HG03342 (cell line): ENCODE data around the gene FAHD2A.
"Not testable (repeated sequence)": the region's sequence is repeated elsewhere in the genome, so short reads cannot be mapped to it uniquely, and the experiment has no call there.

ENCODE experiments used
- ATAC-seq: cut with Tn5 transposase; IDR thresholded peaks from one replicate; pipeline ENCODE4 v1.9.1; 2021; ENCODE audit warnings: mild to moderate bottlenecking, moderate library complexity; ENCODE audit not compliant: unreplicated experiment

Gene FAHD2A

DNA sequence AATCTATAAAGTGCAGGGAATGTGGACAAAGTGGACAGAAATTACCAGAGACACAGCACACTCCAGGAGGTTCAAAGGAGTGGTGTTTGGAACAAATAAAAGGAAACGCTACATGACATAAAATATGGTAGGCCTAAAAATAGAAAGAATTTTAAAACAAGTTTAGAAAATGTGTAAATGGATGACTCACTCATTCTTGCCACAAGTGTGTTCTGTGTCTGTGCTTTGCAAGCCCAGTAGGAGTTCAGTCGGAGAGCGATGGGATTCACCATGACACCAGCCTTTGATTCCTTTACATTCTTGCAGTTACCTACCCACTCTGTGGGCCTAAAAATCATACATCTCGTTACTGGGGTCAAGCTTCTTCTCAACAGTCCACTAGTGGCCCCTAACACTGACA is 30.9 kb downstream of the FAHD2A start:
- not testable (repeated sequence) for ATAC-seq

DNA sequence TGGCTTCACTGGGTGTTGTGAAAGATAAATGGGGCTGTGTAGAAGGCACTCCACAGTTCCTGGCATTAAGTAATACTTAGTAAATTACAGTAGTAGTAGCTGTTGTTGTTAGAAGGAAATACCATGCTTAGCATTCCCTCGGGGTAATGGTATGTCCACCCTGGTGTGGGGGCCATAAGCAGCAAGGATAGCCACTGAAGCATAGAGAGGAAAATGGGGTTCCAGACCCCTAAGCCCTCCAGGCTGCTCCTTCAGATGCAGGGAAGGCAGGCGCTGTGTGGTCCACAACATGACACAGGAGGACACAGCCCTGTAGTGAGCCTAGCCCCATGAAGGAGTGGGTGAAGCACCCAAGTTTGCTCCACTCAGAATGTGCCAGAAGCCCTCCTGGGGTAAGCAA is 31.5 kb downstream of the FAHD2A start:
- ATAC-seq: not testable (repeated sequence)

DNA sequence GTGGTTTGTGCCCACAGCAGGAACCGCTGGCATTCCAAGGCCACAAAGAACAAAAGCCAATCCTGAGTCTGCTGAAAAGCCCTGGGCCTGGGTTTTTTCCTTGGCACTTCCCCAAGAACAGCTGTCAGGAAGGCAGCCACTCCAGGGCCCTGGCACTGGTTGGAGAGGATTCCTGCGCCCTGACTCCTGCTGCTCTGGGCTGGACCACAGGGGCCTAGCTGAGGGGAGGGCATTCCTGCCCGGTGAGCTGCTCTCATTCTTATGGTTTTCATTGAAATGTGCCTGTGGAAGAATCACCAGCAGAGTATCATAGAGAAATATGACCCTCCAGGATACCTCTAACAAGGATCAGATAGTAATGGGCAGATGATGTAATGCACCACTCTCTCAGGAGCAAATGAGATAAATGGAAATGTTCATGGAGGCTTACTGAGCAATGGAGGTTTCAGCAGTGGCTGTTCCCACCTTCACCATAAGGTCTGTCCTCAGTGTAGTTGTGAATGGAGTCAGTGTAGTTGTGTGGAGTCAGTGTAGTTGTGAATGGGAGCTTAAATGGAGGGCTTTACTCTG is 32.1 kb downstream of the FAHD2A start:
- not testable (repeated sequence) for ATAC-seq

DNA sequence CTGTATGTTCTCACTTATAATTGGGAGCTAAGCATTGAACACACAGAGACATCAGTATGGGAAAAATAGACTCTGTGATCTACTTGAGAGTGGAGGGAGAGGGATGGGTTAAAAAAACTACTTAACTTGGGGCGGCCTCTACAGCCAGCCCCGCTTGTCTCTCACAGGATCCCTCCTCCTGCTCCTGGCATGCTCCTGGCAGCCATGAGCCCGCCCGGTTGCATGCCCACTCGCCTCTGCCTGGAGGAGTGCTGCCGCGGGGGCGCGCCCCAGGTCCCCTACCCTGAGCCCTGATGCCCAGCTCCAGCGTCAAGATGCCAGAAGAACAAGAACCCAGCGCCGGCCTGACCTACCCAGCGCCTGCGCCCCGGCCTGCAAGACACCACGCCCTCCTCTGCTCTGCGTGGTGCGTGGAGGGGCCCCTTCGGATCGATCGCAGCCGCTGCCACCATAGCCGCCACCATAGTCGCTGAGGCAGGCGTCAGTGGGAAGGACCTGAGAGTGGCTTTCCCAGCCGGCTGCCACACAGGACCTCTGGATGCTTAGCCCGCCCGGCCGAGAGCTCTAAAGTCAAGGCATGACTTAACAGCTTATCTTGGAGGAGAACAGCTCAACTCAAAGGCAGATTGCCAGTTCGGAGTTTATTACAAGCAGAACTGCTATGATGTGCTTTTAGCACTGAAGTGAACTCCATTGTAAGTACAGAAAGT is 32.8 kb downstream of the FAHD2A start:
- ATAC-seq: not testable (repeated sequence)

DNA sequence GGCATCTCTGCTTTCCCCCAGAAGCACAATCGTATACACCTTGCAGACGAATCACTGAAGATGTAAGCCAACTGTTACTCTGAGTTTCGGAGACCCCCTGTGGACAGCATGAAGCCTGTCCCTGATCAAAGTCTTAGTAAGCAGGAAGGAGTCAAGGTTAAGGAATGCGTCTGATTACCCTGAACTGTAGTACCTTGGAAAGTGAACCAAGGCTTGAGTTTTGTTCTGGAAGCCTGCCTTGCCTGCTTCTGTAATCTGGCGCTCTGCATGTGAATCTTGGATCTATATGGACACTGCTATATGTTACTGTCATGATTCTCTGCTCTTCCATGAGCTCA is 33.3 kb downstream of the FAHD2A start:
- ATAC-seq: not testable (repeated sequence)

DNA sequence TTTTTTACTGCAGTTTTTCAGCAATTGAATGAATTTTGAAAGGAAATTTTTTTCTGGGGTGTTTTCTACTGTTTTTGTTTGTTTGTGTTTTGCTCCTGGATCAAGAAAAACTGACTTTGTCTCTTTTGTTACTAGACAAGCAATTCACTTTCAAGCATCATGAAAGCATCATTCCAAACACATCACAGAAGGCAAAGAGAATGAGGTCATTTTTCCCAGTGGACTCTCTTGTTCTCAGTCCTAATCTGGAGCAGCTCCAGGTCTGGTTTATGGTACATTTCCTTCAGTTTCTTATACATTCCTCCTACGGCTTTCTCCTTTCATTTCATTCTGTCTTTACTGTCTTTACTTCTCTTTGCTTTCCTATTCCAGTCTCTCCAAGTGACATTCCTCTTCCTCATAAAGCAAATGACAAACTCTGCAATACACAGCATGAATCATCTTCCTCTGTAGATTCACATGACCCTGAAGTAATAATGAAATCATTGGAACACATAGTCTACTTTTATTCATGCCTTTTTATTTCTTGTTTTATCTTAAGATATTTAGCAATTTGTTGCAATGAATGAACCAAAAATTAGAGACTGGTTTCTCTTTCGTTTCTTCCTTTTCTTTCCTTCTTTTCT is 40.1 kb downstream of the FAHD2A start:
- not testable (repeated sequence) for ATAC-seq

DNA sequence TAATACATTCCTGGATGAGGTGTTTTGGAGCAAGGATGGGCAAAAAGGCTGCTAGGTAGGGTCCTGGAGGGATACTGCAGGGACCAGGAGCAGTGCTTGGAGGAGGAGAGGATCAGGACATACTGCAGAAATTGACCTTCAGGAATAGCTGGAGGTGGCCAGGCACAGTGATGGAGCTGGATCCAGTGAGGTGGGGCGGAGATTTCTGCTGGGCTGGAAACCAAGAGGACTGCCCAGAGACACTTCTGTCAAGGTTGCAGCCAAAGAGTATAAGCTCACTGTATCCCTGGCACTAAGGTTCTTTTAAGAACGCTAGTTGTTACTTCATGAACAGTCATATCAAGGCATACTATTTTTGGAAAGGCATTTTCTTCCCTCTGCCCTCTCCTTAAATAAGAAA is 42.8 kb downstream of the FAHD2A start:
- ATAC-seq: not testable (repeated sequence)

DNA sequence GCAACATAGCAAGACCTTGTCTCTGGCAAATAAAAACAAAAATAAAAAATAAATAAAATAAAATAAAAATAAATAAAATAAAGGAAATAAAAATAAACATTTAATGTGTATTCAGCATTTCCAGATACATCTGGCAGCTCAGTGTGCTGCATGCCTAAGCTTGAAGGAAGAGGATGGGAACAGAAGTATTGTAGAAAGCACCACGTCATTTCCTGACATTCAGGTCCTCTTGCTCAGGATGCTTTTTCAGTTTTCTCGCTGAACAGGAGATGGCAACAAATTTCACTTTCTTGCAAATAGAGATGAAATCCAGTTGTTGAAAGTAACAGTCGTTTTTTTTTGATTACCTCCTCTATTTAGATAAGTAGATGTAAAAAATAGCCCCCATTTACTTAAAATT is 60.8 kb downstream of the FAHD2A start:
- ATAC-seq: not testable (repeated sequence)
